ENCODE measurements around the gene ICAM2.

Gene ICAM2

DNA sequence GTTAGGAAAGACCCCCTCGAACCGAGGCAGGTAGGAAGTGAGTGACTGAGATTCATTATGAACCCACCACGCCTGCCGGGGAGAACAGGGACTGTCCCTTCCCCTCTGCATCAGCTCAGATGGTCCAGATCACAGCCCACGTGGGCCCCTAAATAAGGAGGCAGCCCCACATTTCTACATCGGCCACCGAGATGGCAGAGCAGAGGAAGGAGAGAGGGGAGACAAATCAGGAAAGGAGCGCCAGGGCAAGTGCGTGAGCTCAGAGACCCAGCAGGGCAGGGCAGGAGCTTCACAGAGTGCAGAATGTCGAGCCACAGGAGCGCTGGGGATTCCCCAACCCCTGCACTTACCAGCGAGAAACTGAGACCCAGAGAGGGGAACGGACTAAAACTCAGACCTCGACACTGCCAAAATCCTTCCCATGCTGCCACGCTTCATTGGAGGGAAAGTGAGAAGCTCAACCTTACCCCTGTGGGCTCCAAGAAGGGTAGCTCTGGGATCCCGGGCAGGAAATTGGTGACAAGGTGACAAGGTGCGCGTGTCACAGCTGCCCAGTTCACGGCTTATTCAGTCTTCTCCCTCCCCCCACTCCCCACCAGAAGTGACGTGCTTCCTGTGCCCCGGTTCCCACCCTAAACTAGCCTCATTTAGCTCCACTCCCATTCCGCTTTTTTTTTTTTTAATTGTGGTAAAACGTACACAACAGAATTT, at the start of gene ICAM2:
TSS of gene ICAM2 (minus strand) at position 578 of the 711 bp plus-strand sequence. CDS start 13,942 bp downstream, outside the sequence.
- FAIRE-seq (no peak), DNase-seq (ENCODE audit: insufficient read length, low spot score) (no peak)

DNA sequence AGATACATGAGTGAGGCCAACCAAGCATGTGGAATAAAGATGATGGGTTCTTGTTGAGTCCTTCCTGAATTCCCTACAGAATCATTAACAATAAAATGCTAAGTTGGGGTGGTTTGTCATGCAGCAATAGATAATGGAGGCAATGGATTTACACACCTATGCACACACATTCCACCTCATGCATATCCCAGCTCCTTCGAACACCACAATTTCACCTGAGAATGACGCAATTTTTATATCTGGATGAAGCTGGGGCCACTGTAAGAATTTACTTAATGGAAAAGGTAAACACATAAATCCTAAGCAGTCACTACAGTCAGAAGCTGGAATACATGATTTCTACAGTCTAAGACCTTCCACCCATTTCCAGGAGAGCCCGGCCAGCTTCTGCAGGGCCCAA, 49.8 kb upstream of the ICAM2 start:
- no peak for FAIRE-seq
- no peak for DNase-seq (ENCODE audit: insufficient read length, low spot score)

DNA sequence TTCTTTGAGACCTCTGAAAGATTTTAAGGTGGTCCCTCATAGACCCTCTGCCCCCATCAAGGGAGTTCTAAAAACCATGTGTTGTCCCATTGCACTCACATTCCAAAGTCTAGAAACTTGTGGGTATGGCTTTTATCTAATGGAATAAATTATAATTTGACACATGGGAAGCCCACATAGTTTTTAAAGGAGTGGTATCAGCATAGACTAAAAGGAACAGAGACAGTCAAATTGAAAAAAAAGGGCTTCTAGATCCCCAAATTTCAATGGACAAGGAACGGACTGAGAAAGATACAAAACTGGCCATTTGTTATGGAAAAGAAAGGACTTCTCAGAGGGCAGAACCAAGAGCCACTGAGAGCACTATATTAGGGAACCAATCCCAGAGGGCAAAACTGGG, 48.7 kb upstream of the ICAM2 start:
- FAIRE-seq (no peak), DNase-seq (ENCODE audit: insufficient read length, low spot score) (no peak)

DNA sequence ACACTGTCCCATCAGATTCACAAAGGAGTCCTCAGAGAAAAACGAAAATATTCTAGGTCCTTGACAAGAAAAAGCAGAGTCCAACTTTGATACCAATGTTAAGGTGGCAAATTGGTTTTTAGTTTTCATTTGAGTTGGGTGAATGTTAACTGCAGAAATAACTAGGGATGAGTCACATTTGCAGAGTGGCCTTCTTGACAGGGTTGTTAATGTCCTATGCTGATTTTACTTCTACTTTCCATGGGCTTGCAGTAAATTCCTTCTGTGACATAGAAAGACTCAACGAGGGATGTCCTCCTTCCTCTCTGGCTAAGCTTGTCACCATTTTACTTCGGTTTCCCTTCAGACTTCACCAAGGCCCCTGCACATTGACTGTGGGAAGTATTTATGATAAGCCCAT, 47.2 kb upstream of the ICAM2 start:
- no peak for DNase-seq (ENCODE audit: insufficient read length, low spot score)
- peak; percentile 16 for FAIRE-seq

DNA sequence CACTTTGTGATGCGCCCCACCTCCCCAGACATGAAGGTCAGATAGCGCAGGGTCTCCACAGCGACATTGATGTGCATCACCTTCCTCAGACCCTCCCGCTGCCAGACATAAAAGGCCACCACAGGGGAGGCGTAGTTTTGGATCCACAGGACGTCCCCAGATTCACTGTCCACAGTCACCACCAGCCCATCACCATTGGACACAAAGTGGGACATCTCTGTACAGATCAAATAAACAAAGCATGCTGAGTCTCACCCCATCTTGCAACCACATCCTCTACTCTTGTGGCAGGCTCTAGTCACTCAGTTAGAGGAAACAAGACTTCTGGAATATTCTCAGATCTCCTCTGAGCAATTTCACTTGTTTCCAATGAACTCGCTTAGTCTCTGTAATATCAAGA, 46.3 kb upstream of the ICAM2 start:
- DNase-seq (ENCODE audit: insufficient read length, low spot score) (no peak), FAIRE-seq (peak; percentile 4)

DNA sequence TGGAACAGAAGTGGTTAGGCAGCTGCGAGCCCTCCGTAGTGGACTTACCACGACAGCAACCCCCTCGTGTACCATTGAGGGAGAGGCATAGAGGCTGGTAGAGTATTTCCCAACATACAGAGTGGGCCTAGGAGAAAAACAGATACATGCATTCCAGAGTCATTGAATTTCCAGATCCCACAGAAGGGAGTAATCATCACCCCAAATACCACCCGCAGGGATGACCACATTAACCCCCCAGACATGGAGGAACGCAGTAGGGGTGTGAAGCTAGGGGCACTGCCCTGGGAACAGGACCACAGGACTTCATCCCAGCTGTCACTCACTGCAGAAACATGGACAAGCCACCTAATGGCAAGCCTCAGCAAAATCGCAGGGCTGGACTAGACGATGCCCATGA, 44.7 kb upstream of the ICAM2 start:
- no peak for DNase-seq (ENCODE audit: insufficient read length, low spot score)
- FAIRE-seq: no peak

DNA sequence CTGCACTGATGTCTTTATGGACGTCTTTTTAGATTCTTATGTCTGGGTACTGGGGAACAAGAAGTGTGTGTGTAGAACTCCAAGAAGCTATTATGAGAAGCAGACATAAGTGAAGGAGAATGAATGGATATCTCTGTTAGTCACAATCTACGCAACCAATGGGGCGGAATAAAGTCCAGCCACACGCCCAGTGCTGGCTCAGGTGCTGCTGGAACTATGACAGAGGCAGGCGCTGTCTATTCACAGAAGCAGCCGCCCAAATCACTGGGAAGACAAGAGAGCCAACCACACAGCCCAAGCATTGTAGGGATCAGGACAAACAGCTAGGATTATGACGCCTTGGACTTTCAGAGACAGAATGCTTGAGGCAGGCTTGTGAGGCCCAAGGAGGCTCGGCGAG, 43.9 kb upstream of the ICAM2 start:
- FAIRE-seq (no peak), DNase-seq (ENCODE audit: insufficient read length, low spot score) (no peak)

DNA sequence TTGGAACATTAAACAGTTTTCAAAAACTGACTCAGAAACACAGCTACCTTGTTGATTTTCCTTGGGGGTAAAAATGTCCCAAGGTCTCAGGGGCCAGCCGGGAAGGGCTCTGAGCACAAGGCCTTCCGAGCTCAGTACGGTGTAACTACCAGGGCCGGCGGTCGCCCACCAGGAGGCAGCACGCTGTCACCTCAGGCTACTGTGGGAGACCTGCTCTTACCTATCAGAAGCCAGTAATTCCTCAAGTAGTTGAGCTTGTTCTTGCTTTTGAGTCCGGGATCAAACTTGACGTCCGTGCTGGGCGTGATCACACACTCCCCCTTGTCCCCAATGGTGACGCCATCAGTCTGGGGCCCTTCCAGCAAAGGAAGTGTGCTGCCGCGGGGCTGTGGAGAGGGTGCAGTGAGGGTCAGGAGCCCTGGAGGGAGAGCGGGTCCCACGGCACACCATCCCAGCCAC, 43.4 kb upstream of the ICAM2 start:
- FAIRE-seq (peak; percentile 83), DNase-seq (ENCODE audit: insufficient read length, low spot score) (peak; percentile 53)

DNA sequence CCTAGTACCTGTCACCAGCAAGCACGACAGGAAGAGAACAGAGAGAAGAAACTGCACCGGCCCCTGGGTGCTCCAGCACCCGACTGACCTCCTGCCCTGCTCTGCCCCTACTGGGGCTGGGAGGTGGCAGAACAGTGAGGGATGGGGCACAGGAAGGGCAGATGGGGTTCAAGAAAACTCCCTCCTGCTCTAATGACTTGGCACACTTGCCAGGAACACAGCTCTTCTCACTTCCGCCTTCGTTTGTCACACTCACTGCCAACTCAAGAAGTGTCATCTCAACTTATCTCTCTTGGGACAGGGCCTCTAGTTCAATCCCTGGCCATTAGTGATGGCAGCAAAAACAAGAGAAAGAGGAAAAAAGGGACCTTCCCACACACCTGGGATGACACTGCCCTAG, 42.7 kb upstream of the ICAM2 start:
- FAIRE-seq (no peak), DNase-seq (ENCODE audit: insufficient read length, low spot score) (no peak)

DNA sequence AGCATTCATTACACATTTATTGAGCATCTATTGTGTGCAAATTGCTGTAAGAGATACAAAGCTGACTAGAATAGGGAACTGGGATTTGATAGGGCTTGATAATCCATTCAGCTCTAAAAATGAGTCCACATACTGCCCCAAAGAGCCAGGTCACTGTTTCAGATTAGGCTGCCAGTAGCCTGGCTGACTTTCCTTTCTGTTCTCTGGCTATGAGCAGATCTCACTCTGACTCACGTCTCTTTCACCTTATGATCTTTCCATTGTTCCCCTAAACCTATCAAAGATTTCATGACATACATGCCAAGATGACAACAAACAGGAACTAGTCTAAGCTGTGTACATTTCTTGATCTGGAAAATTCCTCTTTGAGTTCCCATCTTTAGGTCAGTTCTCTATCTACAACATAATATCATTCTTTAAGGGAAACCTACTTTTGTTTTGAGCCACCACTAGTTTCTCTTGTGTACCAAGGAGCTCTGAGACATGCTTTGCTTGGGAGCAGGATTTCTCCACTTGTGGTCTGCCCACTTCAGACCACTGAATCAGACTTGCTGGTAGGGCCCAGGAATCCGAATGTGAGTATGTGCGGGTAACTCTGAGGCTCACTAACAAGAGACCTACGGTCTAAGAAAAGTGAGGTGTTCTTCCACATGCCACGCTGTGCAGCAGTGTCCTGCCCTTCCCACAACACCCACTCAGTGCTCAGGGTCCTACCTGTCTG, 40.9 kb upstream of the ICAM2 start:
- peak; percentile 73 for FAIRE-seq
- DNase-seq (ENCODE audit: insufficient read length, low spot score): no peak

DNA sequence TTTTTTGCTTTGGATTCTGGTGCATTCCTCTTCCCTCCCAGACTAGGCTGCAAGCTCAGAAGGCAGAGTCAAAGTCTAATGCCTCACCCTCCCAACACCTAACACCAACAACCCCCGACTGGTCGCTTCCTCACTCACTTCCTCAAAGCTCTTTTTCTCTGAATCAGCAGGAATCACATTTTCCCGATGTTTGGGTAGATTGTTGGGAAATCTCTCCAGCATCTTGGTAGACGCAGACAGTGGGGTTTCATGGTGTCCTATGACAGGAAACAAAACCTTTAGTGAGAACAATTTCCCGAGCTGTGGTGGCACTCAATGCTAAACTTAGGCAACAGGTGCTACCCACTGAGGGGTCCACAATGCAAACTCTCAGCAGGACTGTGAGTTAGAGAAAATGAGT, 39.9 kb upstream of the ICAM2 start:
- no peak for FAIRE-seq
- no peak for DNase-seq (ENCODE audit: insufficient read length, low spot score)

DNA sequence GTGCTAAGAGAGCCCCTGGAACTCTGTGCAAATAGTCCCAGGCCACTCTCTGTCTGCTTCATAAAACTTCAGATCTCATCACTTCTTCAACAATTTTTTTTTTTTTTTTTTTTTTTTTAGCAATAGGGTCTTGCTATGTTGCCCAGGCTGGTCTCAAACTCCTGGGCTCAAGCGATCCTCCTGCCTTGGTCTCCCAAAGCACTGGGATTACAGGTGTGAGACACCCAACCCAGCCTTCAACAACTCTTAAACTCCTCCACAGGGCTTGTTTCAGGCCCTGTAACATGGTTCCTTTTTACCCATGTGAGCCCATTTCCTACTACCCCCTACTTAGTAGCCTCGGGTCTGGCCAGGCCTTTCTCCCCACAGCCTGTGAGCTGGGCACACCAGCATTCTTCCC, 39.3 kb upstream of the ICAM2 start:
- DNase-seq (ENCODE audit: insufficient read length, low spot score): no peak
- FAIRE-seq: no peak

DNA sequence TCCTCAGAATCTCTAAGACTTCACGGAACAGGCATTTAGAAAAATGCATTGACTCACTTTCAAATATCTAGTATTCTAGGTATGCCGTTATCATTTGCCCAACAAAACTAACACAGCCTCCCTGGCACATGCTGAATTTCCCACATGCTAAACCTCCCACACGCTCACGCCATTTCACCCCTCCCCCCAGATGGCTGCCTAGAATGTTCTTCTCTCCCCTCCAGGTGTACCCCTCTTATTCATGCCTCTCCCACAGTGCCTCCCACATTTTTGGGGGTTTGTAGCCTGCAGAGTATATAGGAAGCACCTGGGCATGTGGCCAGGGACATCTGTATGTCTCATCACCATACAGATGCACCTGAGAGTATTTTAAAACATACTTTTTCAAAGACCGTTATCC, 38.2 kb upstream of the ICAM2 start:
- DNase-seq (ENCODE audit: insufficient read length, low spot score) (no peak), FAIRE-seq (no peak)

DNA sequence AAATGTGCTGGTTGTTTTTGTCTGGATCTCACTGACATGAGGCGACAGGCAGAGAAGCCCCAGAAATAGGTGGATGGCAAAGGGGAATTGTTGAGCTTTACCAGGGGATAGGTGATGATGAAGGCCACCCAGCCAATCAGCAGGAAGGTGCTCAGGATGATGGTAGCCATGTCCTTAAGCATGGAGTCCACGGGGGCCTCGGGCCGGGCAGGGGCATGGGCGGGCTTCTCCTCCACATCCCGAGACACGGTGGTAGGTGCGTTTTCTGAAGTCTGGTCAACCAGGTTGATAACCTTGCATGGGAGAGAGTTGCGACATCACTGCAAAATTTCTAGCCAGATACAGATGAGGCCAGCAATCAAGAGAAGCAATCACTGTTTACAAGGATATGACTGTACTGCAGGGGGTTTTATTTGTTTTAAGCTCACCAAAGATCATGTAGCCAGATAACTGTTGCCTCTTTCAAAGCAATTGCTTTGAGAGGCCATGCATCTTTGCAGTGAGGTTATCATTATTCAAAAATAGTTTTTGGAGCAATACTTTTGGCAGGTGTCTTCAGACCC, 37.3 kb upstream of the ICAM2 start:
- DNase-seq (ENCODE audit: insufficient read length, low spot score) (no peak), FAIRE-seq (no peak)

DNA sequence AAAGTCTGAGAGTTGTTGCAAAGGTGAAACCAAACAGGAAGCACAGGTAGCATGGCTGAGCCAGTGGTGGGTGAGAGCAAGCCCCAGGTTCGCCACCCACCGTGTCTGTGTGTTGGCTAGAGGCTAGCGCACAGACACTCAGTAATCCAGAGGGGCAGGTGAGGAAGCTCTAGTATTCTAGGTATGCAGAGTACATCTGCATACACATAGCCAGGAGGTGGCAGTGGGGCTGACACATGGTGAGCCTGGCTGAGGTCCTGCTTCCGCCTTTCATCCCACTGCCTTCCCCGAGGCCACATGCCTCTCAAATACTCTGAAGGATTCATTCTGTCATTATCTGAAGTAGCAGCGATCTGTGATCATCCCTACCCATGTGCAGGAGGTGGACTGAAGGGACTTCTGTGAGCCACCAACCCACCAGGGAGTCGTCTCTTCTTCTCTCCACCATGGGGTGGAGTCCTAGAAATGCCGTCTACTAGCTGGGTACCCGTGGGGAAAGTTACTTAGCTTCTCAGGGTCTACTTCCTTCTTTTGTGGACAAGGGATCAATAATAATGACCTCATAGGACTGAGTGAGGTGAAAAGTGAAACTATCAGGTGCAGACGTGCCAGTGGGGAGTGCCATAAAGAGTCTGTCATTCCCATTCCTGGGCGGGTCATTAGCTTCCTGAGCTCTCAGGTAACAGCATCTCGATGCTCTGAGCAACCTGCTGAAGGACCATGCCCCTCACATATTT, 36.0 kb upstream of the ICAM2 start:
- no peak for DNase-seq (ENCODE audit: insufficient read length, low spot score)
- FAIRE-seq: no peak

DNA sequence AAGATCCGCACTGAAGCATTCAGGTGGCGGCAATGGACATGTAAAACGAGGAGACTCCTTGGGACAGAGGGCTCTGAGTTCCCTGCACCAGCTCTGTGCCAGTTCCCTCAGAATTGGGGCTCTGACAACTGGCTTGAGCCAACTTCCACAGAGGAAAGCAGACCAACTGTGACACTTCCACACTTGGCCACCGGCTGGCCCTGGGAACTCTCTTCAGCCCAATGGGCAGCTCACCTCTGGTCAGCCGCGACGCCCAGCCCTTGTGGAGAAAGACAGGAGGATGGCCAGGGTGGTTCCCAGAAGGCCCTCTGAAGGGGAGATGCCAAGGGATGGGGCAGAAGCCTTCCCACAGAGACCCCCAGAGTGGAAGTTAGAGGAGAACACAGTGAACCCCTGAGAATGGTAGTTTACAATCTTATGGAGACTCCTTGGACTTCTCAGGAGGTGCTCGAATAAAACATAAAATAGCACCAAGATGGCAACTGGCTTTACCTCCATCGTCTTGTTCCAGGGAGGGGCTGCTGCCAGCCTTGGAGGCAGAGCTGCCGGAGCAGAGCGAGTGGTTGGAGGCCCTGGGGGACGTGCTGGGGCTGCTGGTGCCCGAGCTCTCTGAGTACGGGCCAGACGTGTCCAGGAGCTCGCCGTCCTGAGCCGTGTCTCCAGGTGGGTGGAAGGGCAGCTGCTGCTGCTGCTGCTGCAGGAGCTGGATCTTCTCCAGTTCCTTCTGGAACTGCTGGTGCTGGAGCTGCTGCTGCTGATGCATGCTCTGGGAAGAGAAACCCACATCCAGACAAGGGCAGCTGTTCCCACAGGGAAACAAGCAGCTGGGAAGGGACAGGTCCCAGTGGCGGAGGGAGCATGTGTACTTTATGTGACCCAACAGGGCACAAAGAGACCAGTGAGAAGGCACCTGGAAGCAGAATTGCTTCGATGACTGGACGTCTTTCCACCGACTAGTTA, 35.0 kb upstream of the ICAM2 start:
- no peak for DNase-seq (ENCODE audit: insufficient read length, low spot score)
- FAIRE-seq: no peak

DNA sequence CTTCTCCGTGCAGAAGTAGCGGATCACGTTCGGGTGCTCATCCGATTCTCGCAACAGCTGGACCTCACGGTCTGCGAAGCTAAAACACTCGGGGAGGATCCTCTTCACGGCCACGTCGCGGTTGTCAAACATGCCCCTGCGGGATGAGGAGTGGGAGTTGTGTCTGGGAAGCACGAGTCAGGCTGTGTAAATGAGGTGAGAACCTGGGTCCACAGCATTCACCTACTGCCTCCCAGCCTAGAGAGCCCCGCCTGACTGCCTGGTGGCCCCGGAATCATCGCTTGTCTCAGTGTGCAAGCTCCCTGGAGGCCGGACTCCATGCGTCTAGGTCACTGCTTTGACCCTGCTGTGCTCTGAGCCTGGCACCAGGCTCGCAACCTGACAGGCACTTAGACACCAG, 33.9 kb upstream of the ICAM2 start:
- DNase-seq (ENCODE audit: insufficient read length, low spot score): no peak

DNA sequence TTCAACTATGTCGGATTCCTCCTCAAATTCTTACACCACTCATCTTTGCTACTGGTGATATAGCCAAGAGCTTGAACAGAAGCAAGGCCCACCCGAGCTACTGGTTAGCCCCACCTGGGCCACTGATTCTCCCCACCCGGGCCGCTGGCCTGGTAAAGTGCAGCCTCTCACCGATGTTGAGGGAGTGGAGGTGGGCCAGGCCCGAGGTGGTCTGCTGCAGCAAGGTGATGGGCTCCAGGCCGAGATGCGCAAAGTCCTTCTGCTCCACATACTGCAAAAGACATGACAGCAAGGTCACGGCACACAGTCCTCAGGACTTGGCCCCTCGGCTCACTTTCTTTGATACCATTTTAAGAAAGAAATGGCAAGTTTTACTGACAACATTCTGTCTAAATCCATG, 32.7 kb upstream of the ICAM2 start:
- FAIRE-seq (no peak), DNase-seq (ENCODE audit: insufficient read length, low spot score) (no peak)

More for the DNA sequence above, 33.9 kb upstream of the ICAM2 start:
- no peak for FAIRE-seq

DNA sequence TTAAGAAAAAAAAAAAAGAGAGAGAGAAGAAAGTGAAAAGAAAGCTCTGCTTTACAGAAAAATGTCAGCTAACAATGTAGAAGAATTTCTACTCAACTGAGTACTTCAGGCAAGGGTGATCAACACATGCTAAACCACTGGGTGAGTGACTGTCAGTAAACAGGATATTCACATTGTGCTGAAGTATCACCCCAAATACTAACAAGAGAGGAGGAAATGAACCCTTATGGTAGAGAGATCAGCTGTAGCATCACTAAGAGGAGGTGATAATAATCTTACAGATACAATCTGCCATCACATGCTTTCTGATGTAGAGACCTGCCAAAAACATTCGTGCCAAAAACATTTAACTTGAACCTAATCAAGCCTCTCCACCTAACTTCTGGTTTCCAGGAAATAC, 30.7 kb upstream of the ICAM2 start:
- FAIRE-seq: no peak
- no peak for DNase-seq (ENCODE audit: insufficient read length, low spot score)

DNA sequence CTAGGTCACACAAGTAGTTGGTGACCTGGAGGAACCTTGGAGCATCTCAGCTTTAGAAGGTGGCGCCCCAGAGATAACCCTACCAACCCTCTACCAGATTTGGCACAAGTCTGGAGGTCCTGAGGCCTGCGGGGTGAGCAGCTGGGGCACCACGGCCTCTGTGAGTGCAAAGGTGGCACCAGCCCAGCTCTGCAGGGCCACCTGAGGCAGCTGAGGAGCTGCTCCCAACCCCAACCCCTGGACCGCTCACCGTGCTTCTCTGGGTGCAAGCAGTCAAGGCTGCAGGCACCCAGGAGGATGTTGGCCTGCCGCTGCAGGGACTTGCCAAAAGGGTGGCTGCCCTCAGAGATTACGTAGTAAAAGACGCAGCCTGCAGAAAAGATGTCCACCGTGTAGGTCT, 28.4 kb upstream of the ICAM2 start:
- FAIRE-seq (no peak), DNase-seq (ENCODE audit: insufficient read length, low spot score) (no peak)
